LNCAP (cell line): Measurements from ENCODE around the gene SLC4A9.
A peak's percentile ranks its signal among the peaks of the same experiment; 100 is the strongest.

Experiments used
- CTCF ChIP-seq: fragments of 450-650 bp; IDR thresholded peaks from 2 replicates; pipeline ENCODE4 v1.5.1; 2017; ENCODE audit warnings: mild to moderate bottlenecking

Gene SLC4A9

GRCh38 chr5:140364472-140364765 lies 4.4 kb downstream of the SLC4A9 start:
- TF ChIP-seq CTCF = no peak

- no peak for TF ChIP-seq CTCF
Measured at GRCh38 chr5:140365282-140365681, 5.3 kb downstream of the SLC4A9 start.

GRCh38 chr5:140365941-140366340 lies 5.9 kb downstream of the SLC4A9 start:
- no peak for TF ChIP-seq CTCF

GRCh38 chr5:140366589-140367255 lies 6.7 kb downstream of the SLC4A9 start:
- no peak for TF ChIP-seq CTCF

- no peak for TF ChIP-seq CTCF
Measured at GRCh38 chr5:140367256-140368013, 7.4 kb downstream of the SLC4A9 start.

- no peak for TF ChIP-seq CTCF
Measured at GRCh38 chr5:140371356-140372151, 11.6 kb downstream of the SLC4A9 start.

- peak; percentile 87 for TF ChIP-seq CTCF
Measured at GRCh38 chr5:140372971-140373487, 13.0 kb downstream of the SLC4A9 start.
